Measurements from ENCODE around the gene ADSL. TPM values are rescaled to one million over a fixed set of nuclear protein-coding genes. Genes with fewer than 3 reads are reported as not detected.
A peak's percentile ranks its signal among the peaks of the same experiment; 100 is the strongest.

Gene ADSL
- total and polyA plus RNA-seq, 2 experiments from 2014 or later, result 72.5 to 123 TPM

GRCh38 chr22:40411506-40411861 lies 65.2 kb downstream of the ADSL start:
- Histone ChIP-seq H3K9me2 (ENCODE audit: insufficient read depth) (no peaks in the 10 kb centered on the region), H2AFZ (no peak overlapping the region), H3F3A (ENCODE audit: insufficient read depth) (peaks cover 42% of the 10 kb centered on the region), H3K4me2 (ENCODE audit: unreplicated experiment) (no peak overlapping the region), H3K4me3 (no peak overlapping the region), H3K79me2 (ENCODE audit: insufficient read depth) (no peaks in the 10 kb centered on the region; the same call in 1 of the 2 replicates), H3K4me1 (ENCODE audit: insufficient read depth) (no peaks in the 10 kb centered on the region), H4K20me1 (ENCODE audit: insufficient read depth) (no peaks in the 10 kb centered on the region), H3K36me3 (ENCODE audit: low read depth) (peaks cover 16% of the 10 kb centered on the region), H3K27me3 (replicated peaks; ENCODE audit: insufficient read depth) (no peaks in the 10 kb centered on the region), H3K27ac (no peak overlapping the region), H3K9me3 (ENCODE audit: low read depth) (no peaks in the 10 kb centered on the region), H3K9ac (no peak overlapping the region)
- DNase-seq, result no peak
- in situ Hi-C loops (cut with MboI), result no loop called here
- 89 to 94% methylated on average over 6 to 7 of the region's 7 CpGs for WGBS, 2 experiments (ENCODE audit: low coverage in 1 of 2, low lambda C conversion rate in 2 of 2, missing lambda C conversion rate in 2 of 2)
- no peak for TF ChIP-seq EZH2 (IDR thresholded peaks at IDR 0.05; ENCODE audit: insufficient read depth, poor library complexity, severe bottlenecking)
- no peak for TF ChIP-seq EZH2phosphoT487 (IDR thresholded peaks at IDR 0.05; ENCODE audit: insufficient read depth, low read depth)

DNA sequence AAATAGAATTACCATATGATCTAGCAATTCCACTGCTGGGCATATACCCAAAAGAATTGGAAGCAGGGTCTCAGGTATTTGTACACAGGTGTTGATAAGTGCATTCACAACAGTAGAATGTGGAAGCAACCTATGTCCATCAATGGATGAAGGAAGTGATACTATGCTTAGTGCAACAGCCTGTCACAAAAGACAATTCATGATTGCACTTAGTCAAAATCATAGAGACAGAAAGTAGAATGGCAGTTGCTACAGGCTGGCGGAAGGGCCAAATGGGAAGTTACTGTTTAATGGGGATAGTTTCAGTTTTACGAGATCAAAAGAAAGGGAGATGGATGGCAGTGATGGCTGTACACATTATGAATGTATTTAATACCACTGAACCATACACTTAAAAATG lies 66.1 kb downstream of the ADSL start:
- H3K9me3 ChIP-seq (ENCODE audit: low read depth), result no peaks in the 10 kb centered on the region
- no peak overlapping the region for H3K27ac ChIP-seq
- no peaks in the 10 kb centered on the region for H3K4me1 ChIP-seq (ENCODE audit: insufficient read depth)
- TF ChIP-seq EZH2phosphoT487 (IDR thresholded peaks at IDR 0.05; ENCODE audit: insufficient read depth, low read depth) (no peak), EZH2 (IDR thresholded peaks at IDR 0.05; ENCODE audit: insufficient read depth, poor library complexity, severe bottlenecking) (no peak)
- peaks cover 42% of the 10 kb centered on the region for H3F3A ChIP-seq (ENCODE audit: insufficient read depth)
- no peaks in the 10 kb centered on the region for H3K9me2 ChIP-seq (ENCODE audit: insufficient read depth)
- H3K4me3 ChIP-seq, result no peak overlapping the region
- no peak overlapping the region for H2AFZ ChIP-seq
- no peak overlapping the region for H3K9ac ChIP-seq
- DNase-seq, result no peak
- no peaks in the 10 kb centered on the region for H3K27me3 ChIP-seq (replicated peaks; ENCODE audit: insufficient read depth)
- 94 to 96% methylated on average over 2 of the region's 2 CpGs for WGBS, 2 experiments (ENCODE audit: low coverage in 1 of 2, low lambda C conversion rate in 2 of 2, missing lambda C conversion rate in 2 of 2)
- H3K79me2 ChIP-seq (ENCODE audit: insufficient read depth), result no peaks in the 10 kb centered on the region; the same call in 1 of the 2 replicates
- no peaks in the 10 kb centered on the region for H4K20me1 ChIP-seq (ENCODE audit: insufficient read depth)
- H3K36me3 ChIP-seq (ENCODE audit: low read depth), result peaks cover 16% of the 10 kb centered on the region
- in situ Hi-C loops (cut with MboI), result no loop called here
- H3K4me2 ChIP-seq (ENCODE audit: unreplicated experiment), result no peak overlapping the region

DNA sequence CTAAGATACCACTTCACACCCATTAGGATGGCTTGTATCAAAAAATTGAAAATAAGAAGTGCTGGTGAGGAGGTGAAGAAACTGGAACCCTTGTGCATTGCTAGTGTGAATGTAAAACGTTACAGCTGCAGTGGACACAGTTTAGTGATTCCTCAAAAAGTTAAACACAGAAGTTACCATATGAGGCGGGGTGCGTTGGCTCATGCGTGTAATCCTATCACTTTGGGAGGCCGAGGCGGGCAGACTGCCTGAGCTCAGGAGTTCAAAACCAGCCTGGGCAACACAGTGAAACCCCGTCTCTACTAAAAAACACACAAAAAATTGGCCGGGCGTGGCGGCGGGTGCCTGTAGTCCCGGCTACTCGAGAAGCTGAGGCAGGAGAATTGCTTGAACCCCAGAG lies 67.6 kb downstream of the ADSL start:
- Histone ChIP-seq H3K36me3 (ENCODE audit: low read depth) (peaks cover 16% of the 10 kb centered on the region), H3K9me3 (ENCODE audit: low read depth) (no peaks in the 10 kb centered on the region), H3K4me1 (ENCODE audit: insufficient read depth) (no peaks in the 10 kb centered on the region), H3K4me2 (ENCODE audit: unreplicated experiment) (no peak overlapping the region), H2AFZ (no peak overlapping the region), H3K9me2 (ENCODE audit: insufficient read depth) (no peaks in the 10 kb centered on the region), H4K20me1 (ENCODE audit: insufficient read depth) (no peaks in the 10 kb centered on the region), H3K79me2 (ENCODE audit: insufficient read depth) (no peaks in the 10 kb centered on the region; the same call in 1 of the 2 replicates), H3F3A (ENCODE audit: insufficient read depth) (peaks cover 42% of the 10 kb centered on the region), H3K27ac (peak overlapping the region; percentile 30; the same call in 1 of the 2 replicates), H3K27me3 (replicated peaks; ENCODE audit: insufficient read depth) (no peaks in the 10 kb centered on the region), H3K4me3 (no peak overlapping the region), H3K9ac (no peak overlapping the region)
- WGBS, 2 experiments (ENCODE audit: low coverage in 1 of 2, low lambda C conversion rate in 2 of 2, missing lambda C conversion rate in 2 of 2), result 55 to 59% methylated on average over 13 of the region's 13 CpGs
- no peak for DNase-seq
- TF ChIP-seq EZH2 (IDR thresholded peaks at IDR 0.05; ENCODE audit: insufficient read depth, poor library complexity, severe bottlenecking) (no peak), EZH2phosphoT487 (IDR thresholded peaks at IDR 0.05; ENCODE audit: insufficient read depth, low read depth) (no peak)
- in situ Hi-C loops (cut with MboI), result no loop called here

GRCh38 chr22:40414311-40414710 lies 68.0 kb downstream of the ADSL start:
- DNase-seq, result peak; percentile 69
- Histone ChIP-seq H3K79me2 (ENCODE audit: insufficient read depth) (no peaks in the 10 kb centered on the region; the same call in 1 of the 2 replicates), H3K36me3 (ENCODE audit: low read depth) (peaks cover 16% of the 10 kb centered on the region), H3K4me2 (ENCODE audit: unreplicated experiment) (no peak overlapping the region), H3K9me2 (ENCODE audit: insufficient read depth) (no peaks in the 10 kb centered on the region), H3K27ac (peak overlapping the region; percentile 30), H3K27me3 (replicated peaks; ENCODE audit: insufficient read depth) (no peaks in the 10 kb centered on the region), H2AFZ (no peak overlapping the region), H3K4me3 (no peak overlapping the region), H3K9ac (no peak overlapping the region), H3F3A (ENCODE audit: insufficient read depth) (peaks cover 42% of the 10 kb centered on the region), H3K4me1 (ENCODE audit: insufficient read depth) (no peaks in the 10 kb centered on the region), H4K20me1 (ENCODE audit: insufficient read depth) (no peaks in the 10 kb centered on the region), H3K9me3 (ENCODE audit: low read depth) (no peaks in the 10 kb centered on the region)
- TF ChIP-seq EZH2 (IDR thresholded peaks at IDR 0.05; ENCODE audit: insufficient read depth, poor library complexity, severe bottlenecking), result no peak
- TF ChIP-seq EZH2phosphoT487 (IDR thresholded peaks at IDR 0.05; ENCODE audit: insufficient read depth, low read depth), result no peak
- in situ Hi-C loops (cut with MboI), result no loop called here
- 21 to 35% methylated on average over 3 of the region's 3 CpGs for WGBS, 2 experiments (ENCODE audit: low coverage in 1 of 2, low lambda C conversion rate in 2 of 2, missing lambda C conversion rate in 2 of 2)

Data from GM23248 (cell line).